H1 (cell line): ENCODE results near the gene SERHL2. TPM values are rescaled to one million over a fixed set of nuclear protein-coding genes. Genes with fewer than 3 reads are reported as not detected.

ENCODE experiments used
- CTCF ChIA-PET: fragments of 300-600 bp; sonication (Branson Sonifier 250); formaldehyde crosslinking; loops from one replicate; lab custom pipeline; 2021; ENCODE audit not compliant: partially characterized antibody; lab: Charles Lee
- POLR2A ChIA-PET: fragments of 300-600 bp; sonication (Branson Sonifier 250); formaldehyde crosslinking; loops from one replicate; lab custom pipeline; 2021; ENCODE audit warnings: inconsistent platforms; ENCODE audit not compliant: partially characterized antibody; lab: Charles Lee
- DNase-seq, 2 experiments: peaks; one replicate each; pipeline versions ENCODE4 v3.0.0 to v3.0.0-alpha.2; 2010 to 2022; ENCODE audit warnings: low spot score in 2 of 2, low read depth in 1 of 2, mixed read lengths in 1 of 2
- FAIRE-seq: peaks from 2 replicates; lab custom pipeline; 2011; peaks lifted over from hg19 to GRCh38; lab: Jason Lieb, UNC
- H2AFZ ChIP-seq: 2 replicates; pipeline ENCODE4 v1.8.1; 2012; ENCODE audit warnings: low read length, inconsistent platforms
- H2AK5ac ChIP-seq: 2 replicates; pipeline ENCODE4 v1.6.1; 2013; ENCODE audit warnings: low read depth, low read length
- H2BK120ac ChIP-seq: replicated peaks from 2 replicates; pipeline ENCODE3; 2013; ENCODE audit warnings: low read depth, low read length, inconsistent platforms
- H2BK12ac ChIP-seq: 2 replicates; pipeline ENCODE4 v1.6.1; 2013; ENCODE audit warnings: low read depth, low read length
- H2BK15ac ChIP-seq: 2 replicates; pipeline ENCODE4 v1.6.1; 2013; ENCODE audit warnings: low read length
- H2BK20ac ChIP-seq: 2 replicates; pipeline ENCODE4 v1.6.1; 2013; ENCODE audit warnings: low read length
- H2BK5ac ChIP-seq: 2 replicates; pipeline ENCODE4 v1.6.1; 2013; ENCODE audit warnings: low read depth, low read length
- H3K14ac ChIP-seq: 2 replicates; pipeline ENCODE4 v1.6.1; 2013; ENCODE audit warnings: inconsistent platforms; ENCODE audit not compliant: insufficient read length
- H3K18ac ChIP-seq: 2 replicates; pipeline ENCODE4 v1.6.1; 2013; ENCODE audit warnings: low read length; ENCODE audit errors: extremely low read depth
- H3K23ac ChIP-seq: 2 replicates; pipeline ENCODE4 v1.6.1; 2013; ENCODE audit warnings: inconsistent platforms; ENCODE audit not compliant: insufficient read length
- H3K23me2 ChIP-seq: 2 replicates; pipeline ENCODE4 v1.6.1; 2013; ENCODE audit warnings: low read depth, low read length
- H3K27ac ChIP-seq: 2 replicates; pipeline ENCODE4 v1.6.1; 2011; ENCODE audit warnings: low read depth, low read length, inconsistent platforms
- H3K27me3 ChIP-seq, 4 experiments: replicated peaks in 1 of 4; 1 replicate in 1 of 4; 2 replicates in 3 of 4; pipeline versions ENCODE4 v1.6.1 to v1.8.1; 2011 to 2013; ENCODE audit warnings: low read length in 3 of 4, mild to moderate bottlenecking in 3 of 4, inconsistent platforms in 2 of 4, mixed read lengths in 2 of 4, moderate library complexity in 1 of 4; ENCODE audit not compliant: control insufficient read depth in 3 of 4, insufficient read depth in 3 of 4; ENCODE audit errors: extremely low read depth in 1 of 4
- H3K36me3 ChIP-seq, 4 experiments: 2 replicates each; pipeline versions ENCODE4 v1.6.1 to v1.8.1; 2011 to 2013; ENCODE audit warnings: mild to moderate bottlenecking in 4 of 4, low read length in 3 of 4, moderate library complexity in 2 of 4, control low read depth in 1 of 4, inconsistent platforms in 1 of 4; ENCODE audit not compliant: insufficient read depth in 4 of 4, control insufficient read depth in 2 of 4
- H3K4ac ChIP-seq: replicated peaks from 2 replicates; pipeline ENCODE3; 2013; ENCODE audit warnings: low read length, low read depth, mixed read lengths, inconsistent platforms; ENCODE audit not compliant: insufficient read length
- H3K4me1 ChIP-seq, 4 experiments: replicated peaks in 1 of 4; 1 replicate in 1 of 4; 2 replicates in 3 of 4; pipeline versions ENCODE4 v1.6.1 to v1.8.1; 2011 to 2013; ENCODE audit warnings: low read length in 3 of 4, inconsistent platforms in 2 of 4, mixed read lengths in 1 of 4; ENCODE audit not compliant: insufficient read depth in 4 of 4, control insufficient read depth in 3 of 4
- H3K4me2 ChIP-seq, 2 experiments: 2 replicates each; pipeline versions ENCODE4 v1.6.1 to v1.8.1; 2011 to 2013; ENCODE audit warnings: low read depth in 2 of 2, low read length in 2 of 2, control low read depth in 1 of 2, inconsistent platforms in 1 of 2, mild to moderate bottlenecking in 1 of 2; ENCODE audit not compliant: insufficient read depth in 1 of 2
- H3K4me3 ChIP-seq, 4 experiments: fragments of 200-600, 300-600 bp in 1 of 4; sonication (generic), shearing (Covaris generic), sonication (Bioruptor Twin) in 1 of 4; 2 replicates each; pipeline versions ENCODE4 v1.5.1 to v1.8.1; 2011 to 2016; ENCODE audit warnings: low read length in 4 of 4, low read depth in 3 of 4, control low read depth in 2 of 4, inconsistent platforms in 2 of 4, mild to moderate bottlenecking in 2 of 4, mixed read lengths in 1 of 4, moderate library complexity in 1 of 4; ENCODE audit not compliant: insufficient read depth in 2 of 4; ENCODE audit errors: extremely low read depth in 1 of 4
- H3K56ac ChIP-seq: replicated peaks from 2 replicates; pipeline ENCODE3; 2013; ENCODE audit warnings: low read depth, mild to moderate bottlenecking, mixed read lengths, low read length, inconsistent platforms; ENCODE audit not compliant: insufficient read length
- H3K79me1 ChIP-seq: 2 replicates; pipeline ENCODE4 v1.6.1; 2013; ENCODE audit warnings: low read depth, low read length, control low read depth
- H3K79me2 ChIP-seq, 2 experiments: 2 replicates each; pipeline versions ENCODE4 v1.6.1 to v1.8.1; 2012 to 2013; ENCODE audit warnings: low read length in 2 of 2, mild to moderate bottlenecking in 2 of 2, inconsistent platforms in 1 of 2; ENCODE audit not compliant: insufficient read depth in 2 of 2, control insufficient read depth in 1 of 2
- H3K9ac ChIP-seq, 4 experiments: replicated peaks in 1 of 4; 1 replicate in 1 of 4; 2 replicates in 3 of 4; pipeline versions ENCODE4 v1.6.1 to v1.8.1; 2011 to 2013; ENCODE audit warnings: low read depth in 3 of 4, low read length in 3 of 4, control low read depth in 2 of 4, mild to moderate bottlenecking in 2 of 4, moderate library complexity in 2 of 4, inconsistent platforms in 1 of 4; ENCODE audit errors: extremely low read depth in 1 of 4
- H3K9me3 ChIP-seq, 2 experiments: 2 replicates each; pipeline versions ENCODE4 v1.6.1 to v1.8.1; 2012 to 2013; ENCODE audit warnings: mild to moderate bottlenecking in 2 of 2, moderate library complexity in 2 of 2, control low read depth in 1 of 2, inconsistent platforms in 1 of 2, low read depth in 1 of 2, low read length in 1 of 2, mixed read lengths in 1 of 2; ENCODE audit not compliant: insufficient read depth in 2 of 2
- H4K20me1 ChIP-seq, 2 experiments: replicated peaks in 1 of 2; 2 replicates each; pipeline versions ENCODE3 to v1.8.1; 2011 to 2013; ENCODE audit warnings: inconsistent platforms in 2 of 2, low read length in 2 of 2, mild to moderate bottlenecking in 1 of 2; ENCODE audit not compliant: insufficient read depth in 2 of 2, control insufficient read depth in 1 of 2
- H4K5ac ChIP-seq: 2 replicates; pipeline ENCODE4 v1.6.1; 2013; ENCODE audit warnings: low read length, low read depth, mixed read lengths, inconsistent platforms; ENCODE audit not compliant: insufficient read length
- H4K8ac ChIP-seq: 2 replicates; pipeline ENCODE4 v1.8.0; 2013; ENCODE audit warnings: mild to moderate bottlenecking, moderate library complexity, low read length, inconsistent platforms; ENCODE audit not compliant: insufficient read depth; ENCODE audit errors: extremely low read depth
- H4K91ac ChIP-seq: replicated peaks from 2 replicates; pipeline ENCODE3; 2013; ENCODE audit warnings: low read length, mixed read lengths, inconsistent platforms; ENCODE audit not compliant: insufficient read length
- ASH2L ChIP-seq: fragments of 200-600, 300-600 bp; sonication (generic); IDR thresholded peaks from one replicate; pipeline ENCODE4 v1.7.1; 2017; ENCODE audit warnings: low read length
- ATF3 ChIP-seq: IDR thresholded peaks from 2 replicates; pipeline ENCODE4 v1.6.1; 2011; ENCODE audit warnings: low read depth, mild to moderate bottlenecking, low read length; ENCODE audit not compliant: insufficient read depth
- BCL11A ChIP-seq, 2 experiments: IDR thresholded peaks; one replicate each; pipeline ENCODE4 v1.6.1; 2011; ENCODE audit warnings: low read depth in 2 of 2, low read length in 2 of 2, mild to moderate bottlenecking in 2 of 2
- CTBP2 ChIP-seq: IDR thresholded peaks from 2 replicates; pipeline ENCODE4 v1.7.0; 2011; ENCODE audit warnings: borderline replicate concordance, mild to moderate bottlenecking, moderate library complexity, mixed read lengths, low read length; ENCODE audit not compliant: insufficient read depth, insufficient read length
- JUND ChIP-seq: IDR thresholded peaks from 2 replicates; pipeline ENCODE4 v1.6.1; 2011; ENCODE audit warnings: mild to moderate bottlenecking, improper control_type of control experiment, low read length
- POU5F1 ChIP-seq: IDR thresholded peaks from 2 replicates; pipeline ENCODE4 v1.6.1; 2011; ENCODE audit warnings: low read depth, mild to moderate bottlenecking, low read length, moderate library complexity
- RFX5 ChIP-seq: IDR thresholded peaks from 2 replicates; pipeline ENCODE4 v1.6.1; 2011; ENCODE audit warnings: low read depth, low read length, improper control_type of control experiment, borderline replicate concordance
- SP1 ChIP-seq: IDR thresholded peaks from 2 replicates; pipeline ENCODE4 v1.6.1; 2011; ENCODE audit warnings: low read depth, low read length
- TAF7 ChIP-seq: optimal IDR thresholded peaks from 2 replicates; pipeline ENCODE3; 2011; ENCODE audit warnings: low read depth, mild to moderate bottlenecking, inconsistent platforms, low read length, moderate library complexity, borderline replicate concordance
- USF2 ChIP-seq: IDR thresholded peaks from 2 replicates; pipeline ENCODE4 v1.6.1; 2011; ENCODE audit warnings: low read length, improper control_type of control experiment
- ZNF274 ChIP-seq: IDR thresholded peaks from 2 replicates; pipeline ENCODE4 v1.7.0; 2012; ENCODE audit warnings: low read length, borderline replicate concordance; ENCODE audit errors: extremely low read depth
- WGBS, 2 experiments: shearing (Covaris generic) in 1 of 2; methylation state at CpG; one replicate each; pipeline versions ENCODE4 v1.1.6 to v1.1.7; 2013 to 2015; ENCODE audit warnings: low lambda C conversion rate in 2 of 2, mixed read lengths in 2 of 2, inconsistent platforms in 1 of 2, low coverage in 1 of 2, missing lambda C conversion rate in 1 of 2; ENCODE audit not compliant: insufficient replicate concordance in 2 of 2, insufficient coverage in 1 of 2, insufficient read length in 1 of 2; ENCODE audit errors: extremely low coverage in 1 of 2, missing lambda C conversion rate in 1 of 2; 5-methylcytosine and 5-hydroxymethylcytosine counted together
- polyA plus RNA-seq, 7 experiments: library from polyadenylated mRNA; depleted of rRNA in 3 of 7; stranded (reverse) in 5 of 7; unstranded in 2 of 7; fragments of >200 nt in 5 of 7; fragments of 200-250 nt in 2 of 7; gene quantifications; 1 replicate in 5 of 7; 2 replicates in 1 of 7; 4 replicates in 1 of 7; pipeline versions ENCODE4 v1.2.1 to v1.2.3, GENCODE V29; 2011 to 2013; ENCODE audit warnings: missing spikeins in 2 of 7, mixed read lengths in 2 of 7
- total RNA-seq: library from RNA; stranded (reverse); fragmentation: NEBNext Ultra II Directional; extraction: Animal tissue kit (Norgen Biotek cat#: 25700); gene quantifications from 2 replicates; pipeline ENCODE4 v1.2.1, GENCODE V29; 2021
- TF ChIP-seq, protein P1 (sequence below): IDR thresholded peaks from 2 replicates; pipeline ENCODE4 v1.6.1; 2012; ENCODE audit warnings: inconsistent platforms

SERHL2 gene
- total and polyA plus RNA-seq, 2 of the 8 experiments (the other 6 are each of a cell fraction or from before 2014, with no cell fraction given) = 0.91 TPM; not detected in 1

- Histone ChIP-seq H2BK15ac (no peak overlapping the region), H4K8ac (no peak overlapping the region), H3K23ac (no peak overlapping the region), H2BK12ac (no peak overlapping the region), H3K23me2 (peaks cover 2% of the 10 kb centered on the region; the same call in 1 of the 2 replicates), H3K14ac (no peak overlapping the region), H3K79me2 (peaks cover 47 to 82% of the 10 kb centered on the region in 2 experiments), H3K4me3 (no peak overlapping the region), H3K18ac (no peak overlapping the region), H3K36me3 (peaks cover 0 to 13% (median 4%) of the 10 kb centered on the region in 4 experiments; a peak in 4 of 8 replicates), H2AFZ (no peak overlapping the region), H3K56ac (no peak overlapping the region), H2BK5ac (no peak overlapping the region), H4K5ac (no peak overlapping the region), H3K4me2 (no peak overlapping the region), H4K20me1 (peaks cover 15 to 23% of the 10 kb centered on the region in 2 experiments), H3K4me1 (peaks cover 6 to 8% (median 7%) of the 10 kb centered on the region in 4 experiments), H4K91ac (no peak overlapping the region), H2AK5ac (no peak overlapping the region), H2BK120ac (no peak overlapping the region), H3K4ac (no peak overlapping the region), H3K27me3 (no peaks in the 10 kb centered on the region), H3K79me1 (peaks cover 21% of the 10 kb centered on the region), H3K27ac (no peak overlapping the region), H3K9ac (no peak overlapping the region), H2BK20ac (no peak overlapping the region), H3K9me3 (peaks cover 0 to 5% of the 10 kb centered on the region in 2 experiments; a peak in 1 of 4 replicates)
- ChIA-PET POLR2A (interaction anchor here (0.8 to 13.9 kb wide), 4 partner anchors 17 to 49 kb away, joined by 3 to 399 read pairs (median 4); no protein-coding TSS in a partner anchor), CTCF (interaction anchor here (0.7 to 3.4 kb wide), 5 partner anchors 12 to 99 kb away, joined by 3 to 19 read pairs (median 3); no protein-coding TSS in a partner anchor)
- TF ChIP-seq SP1 (no peak), ATF3 (no peak), CTBP2 (no peak), USF2 (no peak), ASH2L (no peak), POU5F1 (no peak), TAF7 (no peak), JUND (no peak), ZNF274 (no peak), BCL11A (IDR thresholded peaks at IDR 0.05; ENCODE audit: low read depth in 2 of 2, low read length in 2 of 2) (no peak), RFX5 (no peak)
- TF ChIP-seq, protein P1, sequence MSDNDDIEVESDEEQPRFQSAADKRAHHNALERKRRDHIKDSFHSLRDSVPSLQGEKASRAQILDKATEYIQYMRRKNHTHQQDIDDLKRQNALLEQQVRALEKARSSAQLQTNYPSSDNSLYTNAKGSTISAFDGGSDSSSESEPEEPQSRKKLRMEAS = no peak
- no peak for DNase-seq
- WGBS, 2 experiments = 94% methylated on average over 5 of the region's 5 CpGs; no CpG with 5 or more reads in 1 of the 2 experiments
- no peak for FAIRE-seq
These were observed 56.4 kb downstream of the SERHL2 start for GRCh38 chr22:42610186-42610585.
